DND-41 (cell line): Measurements from ENCODE around the gene MTM1.

Experiments
- ATAC-seq: fragments of 200-7000 bp; cut with Tn5 transposase; 3 replicates; pipeline ENCODE4 v1.9.1; 2021; ENCODE audit warnings: low read depth; ENCODE audit not compliant: insufficient read depth
- DNase-seq: peaks from one replicate; pipeline ENCODE4 v3.0.0-alpha.2; 2020
- H2AFZ ChIP-seq: 2 replicates; pipeline ENCODE4 v1.6.0; 2012; ENCODE audit warnings: low read depth, low read length
- H3K27ac ChIP-seq: 2 replicates; pipeline ENCODE4 v1.5.1; 2012; ENCODE audit warnings: low read length, inconsistent platforms
- H3K27me3 ChIP-seq: fragments of 200-600 bp; sonication (generic); 2 replicates; pipeline ENCODE4 v1.6.0; 2012; ENCODE audit warnings: low read length, mild to moderate bottlenecking, inconsistent platforms; ENCODE audit not compliant: insufficient read depth, poor library complexity
- H3K36me3 ChIP-seq: 2 replicates; pipeline ENCODE4 v1.5.1; 2012; ENCODE audit warnings: low read length, inconsistent platforms; ENCODE audit not compliant: insufficient read depth
- H3K4me1 ChIP-seq: 2 replicates; pipeline ENCODE4 v1.5.1; 2012; ENCODE audit warnings: mild to moderate bottlenecking, low read length; ENCODE audit not compliant: insufficient read depth
- H3K4me2 ChIP-seq: 2 replicates; pipeline ENCODE4 v1.6.0; 2012; ENCODE audit warnings: mild to moderate bottlenecking, moderate library complexity, low read length, inconsistent platforms; ENCODE audit not compliant: insufficient read depth
- H3K4me3 ChIP-seq, 2 experiments: fragments of 200-600 bp in 1 of 2; shearing (Covaris generic) in 1 of 2; 2 replicates each; pipeline ENCODE4 v1.5.1; 2012 to 2016; ENCODE audit warnings: inconsistent platforms in 2 of 2, low read length in 2 of 2, mild to moderate bottlenecking in 2 of 2, low read depth in 1 of 2, moderate library complexity in 1 of 2
- H3K79me2 ChIP-seq: 2 replicates; pipeline ENCODE4 v1.6.0; 2012; ENCODE audit warnings: low read length, inconsistent platforms; ENCODE audit not compliant: insufficient read depth
- H3K9ac ChIP-seq: 2 replicates; pipeline ENCODE4 v1.6.0; 2012; ENCODE audit warnings: low read depth, mild to moderate bottlenecking, inconsistent platforms, low read length, moderate library complexity
- H3K9me3 ChIP-seq: 2 replicates; pipeline ENCODE4 v1.5.1; 2012; ENCODE audit warnings: low read length, moderate library complexity, mild to moderate bottlenecking, inconsistent platforms; ENCODE audit not compliant: insufficient read depth, severe bottlenecking
- H4K20me1 ChIP-seq: 2 replicates; pipeline ENCODE4 v1.6.0; 2012; ENCODE audit warnings: low read length; ENCODE audit not compliant: insufficient read depth
- CTCF ChIP-seq: IDR thresholded peaks from 2 replicates; pipeline ENCODE4 v1.5.1; 2012; ENCODE audit warnings: borderline replicate concordance, low read length, moderate library complexity, mild to moderate bottlenecking; ENCODE audit not compliant: poor library complexity, severe bottlenecking; ENCODE audit errors: extremely low read depth
- EZH2 ChIP-seq: IDR thresholded peaks from 3 replicates; pipeline ENCODE4 v1.6.1; 2012; ENCODE audit warnings: borderline replicate concordance, low read depth, mild to moderate bottlenecking, moderate library complexity, low read length, inconsistent platforms; ENCODE audit not compliant: severe bottlenecking

MTM1 gene

GRCh38 chrX:150704030-150704613, 135.7 kb downstream of the MTM1 start:
- DNase-seq (no peak), ATAC-seq (no peak)
- Histone ChIP-seq H4K20me1 (no peaks in the 10 kb centered on the region; the same call in 1 of the 2 replicates), H3K79me2 (peaks cover 58% of the 10 kb centered on the region), H3K27ac (no peak overlapping the region), H3K4me2 (no peak overlapping the region), H3K4me3 (no peak overlapping the region), H3K36me3 (peaks cover 48% of the 10 kb centered on the region), H2AFZ (no peak overlapping the region), H3K9me3 (no peaks in the 10 kb centered on the region), H3K27me3 (no peaks in the 10 kb centered on the region), H3K4me1 (peaks cover 9% of the 10 kb centered on the region), H3K9ac (no peak overlapping the region)
- TF ChIP-seq EZH2, result no peak
- no peak for TF ChIP-seq CTCF

- H3K4me3 ChIP-seq, result no peak overlapping the region
Observed at GRCh38 chrX:150712619-150713018, 144.2 kb downstream of the MTM1 start.

GRCh38 chrX:150715184-150715583, 146.8 kb downstream of the MTM1 start:
- H3K9me3 ChIP-seq, result no peaks in the 10 kb centered on the region
- no peak overlapping the region for H3K27ac ChIP-seq
- no peak overlapping the region for H3K9ac ChIP-seq
- ATAC-seq (no peak), DNase-seq (no peak)
- H3K79me2 ChIP-seq, result peaks cover 28% of the 10 kb centered on the region
- H3K4me3 ChIP-seq, result no peak overlapping the region
- no peaks in the 10 kb centered on the region; the same call in 1 of the 2 replicates for H4K20me1 ChIP-seq
- peaks cover 10% of the 10 kb centered on the region for H3K36me3 ChIP-seq
- H3K4me1 ChIP-seq, result 0 out of 2 replicates have a peak, but pooled peaks cover 3% of the 10 kb centered on the region
- no peak overlapping the region for H2AFZ ChIP-seq
- no peaks in the 10 kb centered on the region for H3K27me3 ChIP-seq
- TF ChIP-seq CTCF (no peak), EZH2 (no peak)
- H3K4me2 ChIP-seq, result no peak overlapping the region

More at GRCh38 chrX:150712619-150713018, 144.2 kb downstream of the MTM1 start:
- no peak overlapping the region for H2AFZ ChIP-seq
- TF ChIP-seq CTCF (no peak), EZH2 (no peak)
- 0 out of 2 replicates have a peak, but pooled peaks cover 3% of the 10 kb centered on the region for H3K4me1 ChIP-seq
- no peaks in the 10 kb centered on the region for H3K27me3 ChIP-seq
- H3K4me2 ChIP-seq, result no peak overlapping the region
- DNase-seq (no peak), ATAC-seq (no peak)
- no peak overlapping the region for H3K9ac ChIP-seq
- no peak overlapping the region for H3K27ac ChIP-seq
- peaks cover 27% of the 10 kb centered on the region for H3K79me2 ChIP-seq
- H3K9me3 ChIP-seq, result no peaks in the 10 kb centered on the region
- peaks cover 6% of the 10 kb centered on the region; the same call in 1 of the 2 replicates for H3K36me3 ChIP-seq
- H4K20me1 ChIP-seq, result no peaks in the 10 kb centered on the region; the same call in 1 of the 2 replicates
